Glomerular endothelial cell (primary cell): ENCODE results near the gene FARSB. TPM values are rescaled to one million over a fixed set of nuclear protein-coding genes. Genes with fewer than 3 reads are reported as not detected.

ENCODE experiments used
- DNase-seq: peaks from one replicate; pipeline ENCODE4 v3.0.0-alpha.2; 2011; ENCODE audit warnings: low read depth, low spot score; ENCODE audit errors: extremely low read depth
- total RNA-seq: library from RNA; depleted of rRNA; stranded (reverse); fragments of >200 nt; gene quantifications from 2 replicates; pipeline ENCODE4 v1.2.3, GENCODE V29; 2015

The FARSB gene
- total RNA-seq, 1 donor from 2014 or later, result 15.3 TPM

- no peak for DNase-seq
Measured at GRCh38 chr2:222668494-222669154, 12.7 kb upstream of the FARSB start.

- DNase-seq, result no peak
Measured at GRCh38 chr2:222663479-222663878, 7.6 kb upstream of the FARSB start.

- no peak for DNase-seq
Measured at GRCh38 chr2:222656526-222657446, 894 bp upstream of the FARSB start.

- DNase-seq, result no peak
Measured at GRCh38 chr2:222653280-222653679, 2.6 kb downstream of the FARSB start.

GRCh38 chr2:222652491-222653255, 3.2 kb downstream of the FARSB start:
- DNase-seq, result no peak

- no peak for DNase-seq
Measured at GRCh38 chr2:222651718-222652418, 4.0 kb downstream of the FARSB start.

- DNase-seq, result no peak
Measured at GRCh38 chr2:222649801-222650200, 6.1 kb downstream of the FARSB start.

GRCh38 chr2:222646008-222646407, 9.9 kb downstream of the FARSB start:
- no peak for DNase-seq

GRCh38 chr2:222643134-222643533, 12.8 kb downstream of the FARSB start:
- DNase-seq, result no peak

- no peak for DNase-seq
Measured at GRCh38 chr2:222641336-222641735, 14.6 kb downstream of the FARSB start.

- DNase-seq, result no peak
Measured at GRCh38 chr2:222637067-222637466, 18.8 kb downstream of the FARSB start.

- DNase-seq, result no peak
Measured at GRCh38 chr2:222635295-222635694, 20.6 kb downstream of the FARSB start.

- no peak for DNase-seq
Measured at GRCh38 chr2:222627764-222628163, 28.1 kb downstream of the FARSB start.

GRCh38 chr2:222623756-222624309, 32.1 kb downstream of the FARSB start:
- no peak for DNase-seq

- no peak for DNase-seq
Measured at GRCh38 chr2:222622910-222623309, 33.0 kb downstream of the FARSB start.

- no peak for DNase-seq
Measured at GRCh38 chr2:222621893-222622292, 34.0 kb downstream of the FARSB start.

- no peak for DNase-seq
Measured at GRCh38 chr2:222615320-222615719, 40.6 kb downstream of the FARSB start.

GRCh38 chr2:222613715-222614331, 42.1 kb downstream of the FARSB start:
- DNase-seq, result peak; percentile 16

- DNase-seq, result no peak
Measured at GRCh38 chr2:222611684-222612083, 44.2 kb downstream of the FARSB start.

- DNase-seq, result no peak
Measured at GRCh38 chr2:222610746-222611145, 45.1 kb downstream of the FARSB start.
